Endothelial cell of umbilical vein (primary cell): Measurements from ENCODE around the gene GABBR2.

Experiments
- CTCF ChIP-seq, 2 donors: IDR thresholded peaks; 1 replicate in 1 of 2; 2 replicates in 1 of 2; pipeline ENCODE4 v1.5.1; 2011; ENCODE audit warnings: low read length in 2 of 2, mild to moderate bottlenecking in 2 of 2, moderate library complexity in 2 of 2, control low read depth in 1 of 2, inconsistent platforms in 1 of 2, low read depth in 1 of 2; ENCODE audit not compliant: insufficient read depth in 1 of 2; ENCODE audit errors: extremely low read depth in 1 of 2
- EZH2 ChIP-seq: IDR thresholded peaks from 2 replicates; pipeline ENCODE4 v1.6.1; 2012; ENCODE audit warnings: borderline replicate concordance, low read depth, mild to moderate bottlenecking, moderate library complexity, low read length, inconsistent platforms; ENCODE audit not compliant: severe bottlenecking
- MAX ChIP-seq: IDR thresholded peaks from 2 replicates; pipeline ENCODE4 v1.6.1; 2011; ENCODE audit not compliant: insufficient read depth, insufficient read length

- TF ChIP-seq CTCF (IDR thresholded peaks at IDR 0.05; ENCODE audit: extremely low read depth in 1 of 2, insufficient read depth in 1 of 2, low read depth in 1 of 2, low read length in 2 of 2) (no peak), MAX (no peak), EZH2 (no peak)
These were observed 205.8 kb downstream of the GABBR2 start for GRCh38 chr9:98502976-98503325.
